ENCODE results near the gene C2orf92.

C2orf92 gene

GRCh38 chr2:97739020-97739892 lies 69.7 kb downstream of the C2orf92 start:
- H3K27ac ChIP-seq = no peak overlapping the region
- no peak overlapping the region for H3K4me3 ChIP-seq

DNA sequence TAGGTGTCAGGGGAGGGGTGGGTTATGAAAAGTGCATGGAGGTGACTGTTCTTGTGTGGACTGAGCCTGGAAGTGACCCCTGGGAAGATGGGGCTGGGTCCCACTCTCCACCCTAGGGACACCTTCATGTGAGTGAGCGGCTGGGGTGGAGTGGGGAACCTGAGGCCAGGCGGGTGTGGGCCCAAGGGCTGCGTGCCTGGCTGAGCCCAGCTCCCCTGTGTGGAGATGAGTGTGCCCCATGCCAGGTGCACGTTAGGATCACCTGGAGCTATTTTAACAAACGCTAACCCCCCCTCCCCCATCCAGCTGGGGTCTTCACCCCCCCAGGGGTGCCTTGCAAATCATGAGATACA lies 70.4 kb downstream of the C2orf92 start:
- no peak overlapping the region for H3K4me3 ChIP-seq

DNA sequence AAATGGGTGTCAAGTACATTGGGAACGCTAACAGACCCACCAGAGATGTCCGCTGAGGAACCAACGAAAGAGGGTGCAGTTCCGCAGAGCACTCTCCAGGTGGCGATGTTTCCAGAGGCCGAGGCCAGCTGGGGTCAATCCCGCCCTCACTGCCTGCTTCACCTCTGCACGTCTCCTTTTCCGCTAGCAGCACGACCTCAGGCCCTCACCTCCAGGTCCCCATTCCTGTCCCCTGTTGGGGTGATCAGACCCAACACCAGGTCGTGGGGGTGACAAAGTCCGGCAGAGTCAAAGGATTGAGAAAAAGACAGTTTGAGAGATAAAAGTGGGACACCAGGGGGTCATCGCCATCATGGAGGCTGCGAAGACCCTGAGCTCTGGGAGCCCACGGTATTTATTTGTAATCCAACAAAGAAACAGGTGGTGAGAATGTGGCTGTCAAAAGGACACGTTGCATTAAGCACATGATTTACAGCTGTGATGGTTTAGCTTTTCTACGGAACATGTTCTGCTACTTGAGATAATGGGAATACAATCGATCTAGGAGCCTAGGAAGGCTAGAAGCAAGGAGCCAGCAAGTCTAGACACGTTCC lies 71.2 kb downstream of the C2orf92 start:
- Histone ChIP-seq H3K27ac (no peak overlapping the region), H3K4me3 (no peak overlapping the region)

More for the DNA sequence above, 70.4 kb downstream of the C2orf92 start:
- no peak overlapping the region for H3K27ac ChIP-seq

- no peak overlapping the region for H3K27ac ChIP-seq
- H3K4me3 ChIP-seq = no peak overlapping the region
Observed at GRCh38 chr2:97741251-97741650, 71.7 kb downstream of the C2orf92 start.

- no peak overlapping the region for H3K4me3 ChIP-seq
- no peak overlapping the region for H3K27ac ChIP-seq
Observed at GRCh38 chr2:97741686-97742085, 72.2 kb downstream of the C2orf92 start.

DNA sequence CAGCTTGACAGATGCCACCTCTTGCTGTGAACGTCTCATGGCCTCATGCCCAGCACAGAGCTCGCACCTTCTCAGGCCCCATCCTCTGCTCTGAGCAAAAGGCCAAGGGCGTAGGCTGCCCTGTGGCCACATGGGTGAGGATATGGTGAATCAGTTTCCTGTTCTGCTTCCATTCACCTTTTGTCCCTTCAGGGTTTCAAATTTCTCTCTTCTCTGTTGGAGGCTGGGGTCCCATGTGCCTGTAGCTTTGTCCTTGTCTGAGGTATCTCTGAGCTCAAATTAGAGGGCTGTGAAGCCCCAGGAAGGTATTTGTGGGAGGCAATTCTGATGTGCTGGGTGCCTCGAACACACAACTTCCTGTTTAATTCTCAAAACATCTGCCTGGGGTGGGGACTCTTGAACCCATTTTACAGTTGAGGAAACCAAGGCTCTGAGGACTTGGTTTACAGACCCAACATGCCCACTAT lies 72.9 kb downstream of the C2orf92 start:
- Histone ChIP-seq H3K4me3 (no peak overlapping the region), H3K27ac (peak overlapping the region in 4 of 21 experiments; percentile 14 to 51 (median 31))

- Histone ChIP-seq H3K4me3 (no peak overlapping the region), H3K27ac (no peak overlapping the region)
Observed at GRCh38 chr2:97743913-97744312, 74.4 kb downstream of the C2orf92 start.

DNA sequence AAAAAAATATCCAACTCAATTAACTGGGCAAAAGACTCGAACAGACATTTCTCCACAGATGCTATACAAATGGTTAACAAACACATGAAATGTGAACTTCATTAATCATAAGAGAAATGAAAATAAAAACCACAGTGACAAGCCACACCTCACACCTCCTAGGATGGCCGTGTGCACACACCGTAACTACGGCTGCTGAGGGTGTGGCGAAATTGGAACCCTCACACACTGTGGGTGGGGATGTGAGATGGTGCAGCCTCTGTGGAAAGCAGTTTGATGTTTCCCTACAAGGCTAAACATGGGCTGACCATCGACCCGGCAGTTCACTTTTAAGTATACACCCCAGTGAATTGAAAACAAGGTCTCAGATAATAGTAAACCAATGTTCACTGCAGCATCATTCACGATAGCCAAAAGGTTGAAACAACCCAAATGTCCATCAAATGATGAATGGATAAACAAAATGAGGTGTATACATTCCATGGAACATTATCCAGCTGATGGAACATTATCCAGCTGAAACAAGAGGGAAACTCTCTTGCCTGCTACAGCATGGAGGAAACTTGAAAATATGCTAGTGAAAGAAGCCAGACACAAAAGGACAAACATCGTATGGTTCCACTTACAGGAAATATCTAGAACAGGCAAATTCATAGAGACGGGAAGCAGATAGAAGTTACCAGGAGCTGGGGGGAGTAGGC lies 76.1 kb downstream of the C2orf92 start:
- Histone ChIP-seq H3K27ac (peak overlapping the region in 2 of 21 experiments; percentile 47 to 65), H3K4me3 (no peak overlapping the region)

DNA sequence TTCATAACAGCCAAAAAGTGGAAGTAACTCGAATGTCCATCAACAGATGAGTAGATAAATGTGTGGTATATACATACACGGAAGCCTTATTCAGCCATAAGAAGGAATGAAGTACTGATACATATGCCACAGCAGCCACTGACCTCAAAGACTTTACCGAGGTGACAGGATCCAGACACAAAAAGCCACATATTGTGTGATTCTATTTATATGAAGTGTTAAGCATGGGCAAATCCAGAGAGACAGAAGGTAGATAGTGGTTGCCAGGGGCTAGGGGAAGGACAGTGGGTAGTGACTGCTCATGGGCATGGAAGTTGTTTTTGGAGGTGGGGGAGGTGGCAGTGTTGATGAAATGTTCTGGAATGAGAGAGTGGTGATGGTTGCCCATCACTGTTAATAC lies 77.8 kb downstream of the C2orf92 start:
- Histone ChIP-seq H3K27ac (peak overlapping the region in 6 of 21 experiments; percentile 1 to 65 (median 15)), H3K4me3 (no peak overlapping the region)

DNA sequence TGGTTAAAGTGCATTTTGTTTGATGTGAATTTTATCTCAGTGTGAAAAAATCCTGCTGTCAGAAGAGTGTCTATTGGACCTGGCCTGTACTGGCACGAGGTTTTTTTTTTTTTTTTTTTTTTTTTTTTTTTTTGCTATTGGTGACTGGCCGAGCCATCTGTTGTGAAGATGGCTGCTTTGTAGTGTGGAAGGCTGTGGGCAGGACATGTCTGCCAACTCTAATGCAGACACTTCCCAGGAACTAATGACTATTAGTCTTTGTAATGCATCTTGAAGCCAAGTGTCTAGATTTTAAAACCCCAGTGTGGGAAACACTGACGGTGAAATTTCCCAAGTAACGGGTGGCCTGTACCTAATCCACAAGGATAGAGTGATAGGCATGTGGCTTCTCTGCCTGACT lies 78.2 kb downstream of the C2orf92 start:
- peak overlapping the region in 2 of 21 experiments; percentile 33 to 54 for H3K27ac ChIP-seq
- H3K4me3 ChIP-seq = no peak overlapping the region

GRCh38 chr2:97749581-97749980 lies 80.1 kb downstream of the C2orf92 start:
- H3K4me3 ChIP-seq = no peak overlapping the region
- H3K27ac ChIP-seq = no peak overlapping the region

DNA sequence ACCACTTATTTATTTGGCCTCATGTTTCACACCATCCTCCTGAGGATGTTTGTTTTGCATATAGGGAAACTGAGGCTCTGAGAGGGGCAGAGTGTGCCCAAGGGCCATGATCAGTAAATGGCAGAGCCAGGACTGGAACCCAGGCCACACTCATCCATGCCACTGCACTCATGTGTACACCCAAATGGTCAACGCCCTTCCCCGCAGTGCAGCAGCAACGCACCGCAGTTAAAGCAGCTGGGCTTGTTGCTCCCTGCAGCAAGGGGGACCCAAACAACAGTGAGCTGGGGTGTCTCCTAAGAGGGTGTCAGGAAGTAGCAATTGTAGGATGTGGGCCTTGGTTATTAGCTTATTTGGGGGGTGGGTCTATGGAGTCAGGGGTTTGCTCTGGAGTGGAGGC lies 80.5 kb downstream of the C2orf92 start:
- H3K4me3 ChIP-seq = no peak overlapping the region
- no peak overlapping the region for H3K27ac ChIP-seq

- Histone ChIP-seq H3K27ac (peak overlapping the region in 3 of 21 experiments; percentile 14 to 18 (median 15)), H3K4me3 (no peak overlapping the region)
Observed at GRCh38 chr2:97751752-97752151, 82.2 kb downstream of the C2orf92 start.
